Ishikawa (cell line): Measurements from ENCODE around the gene ARHGAP9.

Experiments
- CREB1 ChIP-seq: IDR thresholded peaks from 2 replicates; pipeline ENCODE4 v1.6.1; 2012; ENCODE audit warnings: low read depth
- EP300 ChIP-seq: IDR thresholded peaks from 2 replicates; pipeline ENCODE4 v1.6.1; 2012; ENCODE audit warnings: borderline replicate concordance
- FOXM1 ChIP-seq: IDR thresholded peaks from 2 replicates; pipeline ENCODE4 v1.6.1; 2012; ENCODE audit warnings: low read depth, borderline replicate concordance
- MAX ChIP-seq: IDR thresholded peaks from 2 replicates; pipeline ENCODE4 v1.6.1; 2012
- NFIC ChIP-seq: IDR thresholded peaks from 2 replicates; pipeline ENCODE4 v1.6.1; 2012
- RAD21 ChIP-seq: IDR thresholded peaks from 2 replicates; pipeline ENCODE4 v1.6.1; 2012; ENCODE audit warnings: low read depth
- REST ChIP-seq: IDR thresholded peaks from 2 replicates; pipeline ENCODE4 v1.6.1; 2012; ENCODE audit warnings: low read depth, mild to moderate bottlenecking
- TAF1 ChIP-seq: IDR thresholded peaks from 2 replicates; pipeline ENCODE4 v1.6.1; 2012; ENCODE audit warnings: low read depth, mild to moderate bottlenecking
- TCF12 ChIP-seq: IDR thresholded peaks from 2 replicates; pipeline ENCODE4 v1.6.1; 2012; ENCODE audit warnings: low read depth
- TEAD4 ChIP-seq: IDR thresholded peaks from 2 replicates; pipeline ENCODE4 v1.6.1; 2012
- USF1 ChIP-seq: IDR thresholded peaks from 2 replicates; pipeline ENCODE4 v1.6.1; 2012
- ZBTB7A ChIP-seq: IDR thresholded peaks from 2 replicates; pipeline ENCODE4 v1.6.1; 2012; ENCODE audit warnings: low read depth

GRCh38 chr12:57523706-57524614, 44.3 kb upstream of the ARHGAP9 start:
- TF ChIP-seq MAX (no peak), EP300 (no peak), ZBTB7A (no peak), TCF12 (no peak), NFIC (no peak), USF1 (no peak), REST (no peak), RAD21 (no peak), TEAD4 (no peak), TAF1 (no peak), FOXM1 (no peak), CREB1 (no peak)
